ENCODE results near the gene RSPRY1.

DNA sequence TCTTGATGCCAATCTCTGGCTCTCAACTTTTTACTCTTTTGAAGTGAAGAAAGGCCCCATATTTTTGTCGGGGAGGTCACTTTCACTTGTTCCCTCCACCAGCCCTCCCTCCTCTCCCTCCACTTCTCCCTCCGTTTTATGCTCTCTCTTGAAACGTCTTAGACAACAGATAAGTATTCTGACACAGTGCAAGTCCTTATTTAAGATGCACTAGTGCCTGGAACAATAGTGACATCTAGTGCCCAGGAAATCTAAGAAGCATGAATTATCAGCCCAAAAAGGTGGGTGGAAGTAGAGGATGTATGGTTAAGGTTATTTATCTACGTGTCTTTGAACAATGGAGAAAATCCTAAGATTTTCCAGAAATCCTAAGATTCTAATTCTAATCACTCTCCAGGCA is 18.2 kb upstream of the RSPRY1 start:
- TF ChIP-seq, protein P1, sequence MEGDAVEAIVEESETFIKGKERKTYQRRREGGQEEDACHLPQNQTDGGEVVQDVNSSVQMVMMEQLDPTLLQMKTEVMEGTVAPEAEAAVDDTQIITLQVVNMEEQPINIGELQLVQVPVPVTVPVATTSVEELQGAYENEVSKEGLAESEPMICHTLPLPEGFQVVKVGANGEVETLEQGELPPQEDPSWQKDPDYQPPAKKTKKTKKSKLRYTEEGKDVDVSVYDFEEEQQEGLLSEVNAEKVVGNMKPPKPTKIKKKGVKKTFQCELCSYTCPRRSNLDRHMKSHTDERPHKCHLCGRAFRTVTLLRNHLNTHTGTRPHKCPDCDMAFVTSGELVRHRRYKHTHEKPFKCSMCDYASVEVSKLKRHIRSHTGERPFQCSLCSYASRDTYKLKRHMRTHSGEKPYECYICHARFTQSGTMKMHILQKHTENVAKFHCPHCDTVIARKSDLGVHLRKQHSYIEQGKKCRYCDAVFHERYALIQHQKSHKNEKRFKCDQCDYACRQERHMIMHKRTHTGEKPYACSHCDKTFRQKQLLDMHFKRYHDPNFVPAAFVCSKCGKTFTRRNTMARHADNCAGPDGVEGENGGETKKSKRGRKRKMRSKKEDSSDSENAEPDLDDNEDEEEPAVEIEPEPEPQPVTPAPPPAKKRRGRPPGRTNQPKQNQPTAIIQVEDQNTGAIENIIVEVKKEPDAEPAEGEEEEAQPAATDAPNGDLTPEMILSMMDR (conservative IDR thresholded peaks at IDR 0.05) = peak; percentile 58
- no peak for TF ChIP-seq ZFX (IDR thresholded peaks at IDR 0.05)
